Testis (tissue), 3 donors: ENCODE measurements around the gene PDK1. TPM values are rescaled to one million over a fixed set of nuclear protein-coding genes. Genes with fewer than 3 reads are reported as not detected.

Experiments
- DNase-seq: peaks from one replicate; pipeline ENCODE4 v3.0.0-alpha.2; 2019
- H3K27ac ChIP-seq, 2 donors: fragments of 200-600 bp; sonication (generic); one replicate each; pipeline ENCODE4 v1.5.1; 2019
- H3K27me3 ChIP-seq: fragments of 200-600 bp; sonication (generic); one replicate; pipeline ENCODE4 v1.5.1; 2019
- H3K36me3 ChIP-seq: fragments of 200-600 bp; sonication (generic); one replicate; pipeline ENCODE4 v1.5.1; 2017; ENCODE audit warnings: low read depth; ENCODE audit errors: missing control alignments
- H3K4me1 ChIP-seq: fragments of 200-600 bp; sonication (generic); one replicate; pipeline ENCODE4 v1.5.1; 2019
- H3K4me3 ChIP-seq, 2 donors: fragments of 200-600 bp; sonication (generic); one replicate each; pipeline ENCODE4 v1.5.1; 2017 to 2019
- H3K9me3 ChIP-seq: fragments of 200-600 bp; sonication (generic); one replicate; pipeline ENCODE4 v1.5.1; 2017
- CTCF ChIP-seq, 3 experiments: fragments of 450-650 bp in 2 of 3; fragments of 200-600 bp in 1 of 3; sonication (generic) in 1 of 3; IDR thresholded peaks; one replicate each; pipeline ENCODE4 v1.5.1; 2016 to 2019; ENCODE audit warnings: antibody characterized with exemption in 3 of 3, mild to moderate bottlenecking in 2 of 3, moderate library complexity in 1 of 3
- POLR2A ChIP-seq: fragments of 450-650 bp; IDR thresholded peaks from one replicate; pipeline ENCODE4 v1.6.1; 2017; ENCODE audit warnings: antibody characterized with exemption, mild to moderate bottlenecking, moderate library complexity
- WGBS, 2 donors: methylation state at CpG; one replicate each; pipeline ENCODE4 v1.1.5; 2018; 5-methylcytosine and 5-hydroxymethylcytosine counted together
- intact Hi-C: fragments of 100-400 bp; cut with DNase I; formaldehyde crosslinking; loops from one replicate; pipeline ENCODE4 v1.15.1; 2023; ENCODE audit warnings: low total_unique reads
- polyA plus RNA-seq: library from polyadenylated mRNA; stranded (reverse); fragments of 350-450 nt; fragmentation: Illumina TruSeq; extraction: RNeasy Lipid Tissue Mini Kit (QIAGEN cat#74804); gene quantifications from one replicate; pipeline ENCODE4 v1.2.3, GENCODE V29; 2014; ENCODE audit warnings: low read depth, low replicate concordance; ENCODE audit not compliant: insufficient read depth
- total RNA-seq, 2 donors: library from RNA; depleted of rRNA; stranded (reverse); fragments of >200 nt; gene quantifications; one replicate each; pipeline ENCODE4 v1.2.3, GENCODE V29; 2016

PDK1 gene
- total and polyA plus RNA-seq, 3 donors from 2014 or later = 13.4 to 28.7 (median 18.7) TPM

- WGBS, 2 donors = 57 to 78% methylated on average over 6 of the region's 6 CpGs
- no peak overlapping the region for H3K27ac ChIP-seq
- intact Hi-C loops = loop anchor here (10.0 kb wide), 1 partner anchor 90 kb away; no protein-coding TSS in a partner anchor
Observed at GRCh38 chr2:172614932-172615331, 59.0 kb downstream of the PDK1 start.

GRCh38 chr2:172615727-172616261 is 59.9 kb downstream of the PDK1 start:
- 74 to 79% methylated on average over 5 of the region's 5 CpGs for WGBS, 2 donors
- no peaks in the 10 kb centered on the region for H3K36me3 ChIP-seq
- no peak for TF ChIP-seq CTCF (IDR thresholded peaks at IDR 0.05)
- TF ChIP-seq POLR2A = no peak
- no peak overlapping the region for H3K4me3 ChIP-seq
- no peak for DNase-seq
- intact Hi-C loops = loop anchor here (10.0 kb wide), 1 partner anchor 89 kb away; no protein-coding TSS in a partner anchor
- no peaks in the 10 kb centered on the region for H3K27me3 ChIP-seq
- no peaks in the 10 kb centered on the region for H3K4me1 ChIP-seq
- no peaks in the 10 kb centered on the region for H3K9me3 ChIP-seq
- H3K27ac ChIP-seq = no peak overlapping the region

More at GRCh38 chr2:172614932-172615331, 59.0 kb downstream of the PDK1 start:
- no peaks in the 10 kb centered on the region for H3K27me3 ChIP-seq
- no peak for TF ChIP-seq CTCF (IDR thresholded peaks at IDR 0.05)
- TF ChIP-seq POLR2A = no peak
- H3K9me3 ChIP-seq = no peaks in the 10 kb centered on the region
- H3K36me3 ChIP-seq = no peaks in the 10 kb centered on the region
- H3K4me3 ChIP-seq = no peak overlapping the region
- no peaks in the 10 kb centered on the region for H3K4me1 ChIP-seq
- DNase-seq = no peak

GRCh38 chr2:172617115-172617514 is 61.2 kb downstream of the PDK1 start:
- Histone ChIP-seq H3K36me3 (no peaks in the 10 kb centered on the region), H3K4me3 (no peak overlapping the region), H3K9me3 (no peaks in the 10 kb centered on the region), H3K27ac (no peak overlapping the region), H3K27me3 (no peaks in the 10 kb centered on the region), H3K4me1 (no peaks in the 10 kb centered on the region)
- 91 to 93% methylated on average over 2 of the region's 2 CpGs for WGBS, 2 donors
- intact Hi-C loops = loop anchor here (10.0 kb wide), 1 partner anchor 88 kb away; no protein-coding TSS in a partner anchor
- DNase-seq = no peak
- no peak for TF ChIP-seq POLR2A
- no peak for TF ChIP-seq CTCF (IDR thresholded peaks at IDR 0.05)

- no peak for TF ChIP-seq CTCF (IDR thresholded peaks at IDR 0.05)
- TF ChIP-seq POLR2A = no peak
- Histone ChIP-seq H3K4me1 (no peaks in the 10 kb centered on the region), H3K36me3 (no peaks in the 10 kb centered on the region), H3K9me3 (no peaks in the 10 kb centered on the region), H3K27me3 (no peaks in the 10 kb centered on the region), H3K27ac (no peak overlapping the region), H3K4me3 (no peak overlapping the region)
- 79 to 85% methylated on average over 1 of the region's 1 CpG for WGBS, 2 donors
- DNase-seq = no peak
- intact Hi-C loops = no loop called here
Observed at GRCh38 chr2:172623249-172623965, 67.5 kb downstream of the PDK1 start.
